BLaER1 (cell line): ENCODE data around the gene TMEM59L.
A peak's percentile ranks its signal among the peaks of the same experiment; 100 is the strongest.

Source experiments
- H3K27ac ChIP-seq: shearing (Covaris generic); formaldehyde crosslinking; 2 replicates; pipeline ENCODE4 v1.8.1; 2022
- H3K27me3 ChIP-seq: shearing (Covaris generic); formaldehyde crosslinking; 2 replicates; pipeline ENCODE4 v1.8.1; 2022
- H3K36me3 ChIP-seq: shearing (Covaris generic); formaldehyde crosslinking; 2 replicates; pipeline ENCODE4 v1.8.1; 2022
- H3K4me1 ChIP-seq: shearing (Covaris generic); formaldehyde crosslinking; 2 replicates; pipeline ENCODE4 v1.8.1; 2022
- H3K4me2 ChIP-seq: shearing (Covaris generic); formaldehyde crosslinking; 2 replicates; pipeline ENCODE4 v1.8.1; 2022
- H3K4me3 ChIP-seq: shearing (Covaris generic); formaldehyde crosslinking; 2 replicates; pipeline ENCODE4 v1.8.1; 2022
- H3K9ac ChIP-seq: shearing (Covaris generic); formaldehyde crosslinking; 2 replicates; pipeline ENCODE4 v1.8.1; 2022
- H3K9me3 ChIP-seq: shearing (Covaris generic); formaldehyde crosslinking; 2 replicates; pipeline ENCODE4 v1.8.1; 2022
- H4K20me1 ChIP-seq: shearing (Covaris generic); formaldehyde crosslinking; 2 replicates; pipeline ENCODE4 v1.8.1; 2022
- Cebpa-rat ChIP-seq: shearing (Covaris generic); IDR thresholded peaks from 2 replicates; pipeline ENCODE4 v1.8.1; 2022

The TMEM59L gene

GRCh38 chr19:18618236-18618635 is 5.6 kb downstream of the TMEM59L start:
- peaks cover 16% of the 10 kb centered on the region for H4K20me1 ChIP-seq
- no peak overlapping the region for H3K4me3 ChIP-seq
- H3K27ac ChIP-seq = no peak overlapping the region
- H3K4me1 ChIP-seq = peaks cover 22% of the 10 kb centered on the region
- peaks cover 12% of the 10 kb centered on the region for H3K9me3 ChIP-seq
- no peaks in the 10 kb centered on the region for H3K36me3 ChIP-seq
- H3K27me3 ChIP-seq = peaks cover 38% of the 10 kb centered on the region
- H3K4me2 ChIP-seq = no peak overlapping the region
- H3K9ac ChIP-seq = no peak overlapping the region
- TF ChIP-seq Cebpa-rat = no peak

GRCh38 chr19:18620311-18620710 is 7.6 kb downstream of the TMEM59L start:
- Histone ChIP-seq H3K4me3 (no peak overlapping the region), H3K4me1 (peaks cover 22% of the 10 kb centered on the region), H3K27me3 (peaks cover 18% of the 10 kb centered on the region), H4K20me1 (no peaks in the 10 kb centered on the region), H3K27ac (no peak overlapping the region), H3K9me3 (peaks cover 12% of the 10 kb centered on the region), H3K9ac (no peak overlapping the region), H3K4me2 (peak overlapping the region; percentile 32; the same call in 1 of the 2 replicates), H3K36me3 (no peaks in the 10 kb centered on the region)
- TF ChIP-seq Cebpa-rat = no peak

GRCh38 chr19:18620902-18621301 is 8.2 kb downstream of the TMEM59L start:
- Histone ChIP-seq H4K20me1 (no peaks in the 10 kb centered on the region), H3K4me1 (peaks cover 22% of the 10 kb centered on the region), H3K9me3 (peaks cover 12% of the 10 kb centered on the region), H3K36me3 (no peaks in the 10 kb centered on the region), H3K27ac (no peak overlapping the region), H3K4me2 (peak overlapping the region; percentile 32), H3K9ac (no peak overlapping the region), H3K4me3 (no peak overlapping the region), H3K27me3 (peaks cover 12% of the 10 kb centered on the region)
- TF ChIP-seq Cebpa-rat = no peak

- Histone ChIP-seq H3K4me2 (no peak overlapping the region), H3K4me1 (peaks cover 14% of the 10 kb centered on the region; the same call in 1 of the 2 replicates), H4K20me1 (no peaks in the 10 kb centered on the region), H3K27me3 (no peaks in the 10 kb centered on the region), H3K27ac (no peak overlapping the region), H3K9me3 (no peaks in the 10 kb centered on the region), H3K36me3 (no peaks in the 10 kb centered on the region), H3K4me3 (no peak overlapping the region), H3K9ac (no peak overlapping the region)
- TF ChIP-seq Cebpa-rat = no peak
Observed at GRCh38 chr19:18626906-18627305, 14.2 kb downstream of the TMEM59L start.

- TF ChIP-seq Cebpa-rat = 0 out of 2 replicates have a peak, but pooled peaks have one; percentile 36
- H3K4me3 ChIP-seq = no peak overlapping the region
- no peak overlapping the region for H3K27ac ChIP-seq
- no peaks in the 10 kb centered on the region for H3K27me3 ChIP-seq
- no peak overlapping the region for H3K4me2 ChIP-seq
- H3K9me3 ChIP-seq = no peaks in the 10 kb centered on the region
- H3K4me1 ChIP-seq = peaks cover 19% of the 10 kb centered on the region
- no peak overlapping the region for H3K9ac ChIP-seq
- H4K20me1 ChIP-seq = no peaks in the 10 kb centered on the region
- no peaks in the 10 kb centered on the region for H3K36me3 ChIP-seq
Observed at GRCh38 chr19:18629166-18630088, 16.8 kb downstream of the TMEM59L start.

GRCh38 chr19:18633321-18633720 is 20.7 kb downstream of the TMEM59L start:
- Histone ChIP-seq H4K20me1 (peaks cover 7% of the 10 kb centered on the region), H3K4me2 (peak overlapping the region; percentile 49), H3K36me3 (no peaks in the 10 kb centered on the region), H3K9ac (no peak overlapping the region), H3K4me3 (no peak overlapping the region), H3K27me3 (no peaks in the 10 kb centered on the region), H3K4me1 (peaks cover 36% of the 10 kb centered on the region), H3K27ac (no peak overlapping the region), H3K9me3 (no peaks in the 10 kb centered on the region)
- TF ChIP-seq Cebpa-rat = no peak

GRCh38 chr19:18634612-18635297 is 22.1 kb downstream of the TMEM59L start:
- Histone ChIP-seq H4K20me1 (peaks cover 17% of the 10 kb centered on the region), H3K27me3 (no peaks in the 10 kb centered on the region), H3K4me1 (peaks cover 32% of the 10 kb centered on the region), H3K9me3 (no peaks in the 10 kb centered on the region), H3K4me3 (no peak overlapping the region), H3K27ac (no peak overlapping the region), H3K4me2 (no peak overlapping the region), H3K9ac (no peak overlapping the region), H3K36me3 (no peaks in the 10 kb centered on the region)
- TF ChIP-seq Cebpa-rat = no peak

- TF ChIP-seq Cebpa-rat = no peak
- Histone ChIP-seq H3K4me3 (no peak overlapping the region), H3K9me3 (no peaks in the 10 kb centered on the region), H3K4me2 (peak overlapping the region; percentile 34; the same call in 1 of the 2 replicates), H4K20me1 (peaks cover 25% of the 10 kb centered on the region), H3K27me3 (no peaks in the 10 kb centered on the region), H3K36me3 (peaks cover 5% of the 10 kb centered on the region; the same call in 1 of the 2 replicates), H3K4me1 (peaks cover 32% of the 10 kb centered on the region), H3K27ac (no peak overlapping the region), H3K9ac (no peak overlapping the region)
Observed at GRCh38 chr19:18635831-18636182, 23.1 kb downstream of the TMEM59L start.

GRCh38 chr19:18636183-18636968 is 23.7 kb downstream of the TMEM59L start:
- H3K27ac ChIP-seq = no peak overlapping the region
- H3K9ac ChIP-seq = no peak overlapping the region
- H3K36me3 ChIP-seq = peaks cover 9% of the 10 kb centered on the region; the same call in 1 of the 2 replicates
- H3K9me3 ChIP-seq = no peaks in the 10 kb centered on the region
- no peaks in the 10 kb centered on the region for H3K27me3 ChIP-seq
- H4K20me1 ChIP-seq = peaks cover 31% of the 10 kb centered on the region
- H3K4me3 ChIP-seq = peak overlapping the region; percentile 90
- TF ChIP-seq Cebpa-rat = no peak
- peak overlapping the region; percentile 55 for H3K4me2 ChIP-seq
- H3K4me1 ChIP-seq = peaks cover 32% of the 10 kb centered on the region
